ENCODE measurements around the gene PMPCA.

DNA sequence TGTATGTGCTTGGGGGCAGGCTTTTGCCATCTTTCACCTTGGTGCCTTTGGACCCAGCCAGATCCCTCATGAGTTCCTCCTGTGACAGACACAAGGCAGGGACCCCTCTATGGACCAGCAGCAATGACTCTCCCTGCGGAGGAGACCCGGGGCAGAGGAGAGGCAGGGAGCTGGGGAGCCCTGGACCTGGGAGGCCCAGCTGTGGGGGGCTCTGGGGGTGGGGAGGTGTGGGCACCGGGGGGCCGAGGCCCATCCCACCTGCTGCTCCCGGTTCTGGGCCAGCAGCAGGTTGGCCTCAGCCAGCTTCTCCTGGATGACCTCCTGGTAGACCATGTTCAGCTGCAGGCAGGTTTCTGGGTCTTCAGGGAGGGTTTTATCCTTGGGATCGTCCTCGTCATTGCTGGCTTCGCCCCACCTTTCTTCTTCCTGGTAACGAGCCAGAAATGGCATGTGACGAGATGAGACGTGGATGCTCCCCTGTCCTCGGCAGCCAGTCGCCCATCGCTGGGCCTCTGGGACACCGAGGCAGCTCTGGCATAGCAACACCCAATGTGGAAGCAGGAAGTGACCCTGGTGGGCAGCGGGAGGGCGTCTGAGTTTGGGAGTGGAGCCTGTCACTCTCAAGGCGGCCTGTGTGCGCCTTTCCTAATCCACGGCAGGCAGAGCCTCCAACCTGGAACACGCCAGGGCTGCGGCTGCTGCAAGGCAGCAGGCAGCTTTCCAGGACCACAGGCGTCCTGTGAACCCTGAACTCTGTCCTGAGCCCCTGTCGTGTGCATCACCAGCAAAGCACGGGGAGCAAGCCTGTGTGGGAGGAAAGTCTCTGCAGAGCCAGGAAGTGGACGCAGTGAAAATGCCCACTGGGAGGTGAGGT, 14.9 kb upstream of the PMPCA start:
- no peak for TF ChIP-seq SRF (IDR thresholded peaks at IDR 0.05; ENCODE audit: low read depth, low read length)
- TF ChIP-seq STAT5B (CRISPR knock-in tag; IDR thresholded peaks at IDR 0.05) = no peak
- TF ChIP-seq TCF12 (IDR thresholded peaks at IDR 0.05) = no peak
- no peak for TF ChIP-seq TCF12 (CRISPR knock-in tag; IDR thresholded peaks at IDR 0.05)

Measured in HepG2 (cell line).